ENCODE results near the gene FST. TPM values are rescaled to one million over a fixed set of nuclear protein-coding genes. Genes with fewer than 3 reads are reported as not detected.

FST gene
- total and polyA plus RNA-seq, 2 of the 8 experiments (the other 6 are each of a cell fraction or from before 2014, with no cell fraction given) = 16.6 to 17.5 TPM

GRCh38 chr5:53490747-53491146 lies 10.3 kb downstream of the FST start (continued):
- TF ChIP-seq GTF2F1 (IDR thresholded peaks at IDR 0.05; ENCODE audit: borderline replicate concordance, low read depth, low read length) = no peak
- no peak for TF ChIP-seq CTBP2 (IDR thresholded peaks at IDR 0.05; ENCODE audit: borderline replicate concordance, insufficient read depth, insufficient read length, low read length)
- no peak for TF ChIP-seq PHF8 (conservative IDR thresholded peaks at IDR 0.05; ENCODE audit: low read depth, low read length)
- no peak for TF ChIP-seq SAP30 (IDR thresholded peaks at IDR 0.05; ENCODE audit: insufficient read depth, insufficient replicate concordance, low read length)
